CD4-positive, alpha-beta T cell treated with Interleukin-4 for 4 hours (primary cell): Measurements from ENCODE around the gene HCFC1.

Experiments
- DNase-seq: peaks from one replicate; pipeline ENCODE4 v3.0.0-alpha.2; 2020

The HCFC1 gene

DNA sequence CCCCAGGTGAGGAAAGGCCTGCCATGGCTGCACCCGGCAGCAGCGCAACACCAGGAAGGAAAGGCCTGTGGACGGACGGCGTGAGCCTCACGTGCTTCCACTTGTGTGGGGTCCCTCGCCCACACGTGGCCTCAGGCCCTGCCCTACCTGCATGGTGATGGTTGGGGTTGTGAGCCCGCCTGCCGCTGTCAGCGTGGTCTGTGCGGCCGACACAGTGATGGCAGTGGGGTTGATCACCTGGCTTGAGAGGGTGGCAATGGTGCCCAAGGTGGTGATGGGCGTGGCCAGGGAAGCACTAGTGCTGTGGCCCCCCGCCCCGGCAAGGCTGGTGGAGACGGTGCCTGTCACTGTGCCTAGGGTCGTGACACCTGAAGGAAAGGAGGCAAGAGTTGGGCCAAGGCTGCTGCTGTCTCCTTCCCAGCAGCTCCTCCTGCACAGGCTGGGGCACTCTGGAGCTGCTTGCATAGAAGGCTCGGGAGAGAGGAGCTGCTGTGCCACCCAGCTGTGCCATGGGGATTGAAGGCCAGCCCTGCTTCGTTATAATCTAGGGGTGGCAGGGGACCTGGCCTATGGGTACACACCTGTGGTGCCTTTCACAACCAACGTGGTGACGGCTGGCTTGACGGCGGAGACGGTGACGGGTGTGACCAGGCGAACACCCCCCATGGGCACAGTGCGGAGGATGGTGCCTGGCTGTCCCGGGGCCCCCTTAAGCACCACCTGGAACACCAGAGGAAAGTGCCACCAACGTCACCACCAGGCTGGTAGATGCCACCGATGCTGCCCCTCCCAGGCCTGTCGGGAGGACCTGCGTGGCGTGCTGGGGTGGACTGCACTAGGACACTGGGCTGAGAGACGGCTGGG is 15.3 kb downstream of the HCFC1 start:
- no peak for DNase-seq

DNA sequence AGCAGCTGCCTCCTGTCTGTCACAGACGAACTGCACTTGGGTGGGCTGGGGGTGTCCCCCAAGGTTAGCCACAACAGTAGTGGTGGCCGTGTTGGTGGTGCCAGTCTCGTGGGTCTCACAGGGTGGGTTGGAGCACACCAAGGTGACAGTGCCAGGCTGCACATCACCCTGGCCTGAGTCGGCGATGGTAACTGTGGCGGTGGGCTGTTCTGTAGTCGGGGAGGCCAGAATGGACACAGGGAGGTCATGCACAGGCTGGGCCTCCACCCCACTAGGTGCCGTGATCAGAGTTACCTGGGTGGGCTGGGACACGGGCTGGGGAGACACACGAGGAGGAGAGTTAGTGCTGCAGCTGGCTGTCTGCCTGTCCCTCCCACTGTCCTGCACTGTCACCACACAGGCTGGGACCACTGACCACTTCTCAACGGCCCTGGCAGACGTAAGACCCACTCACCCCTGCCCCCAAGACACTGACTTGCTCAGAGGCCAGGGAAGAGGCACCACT is 16.3 kb downstream of the HCFC1 start:
- no peak for DNase-seq

DNA sequence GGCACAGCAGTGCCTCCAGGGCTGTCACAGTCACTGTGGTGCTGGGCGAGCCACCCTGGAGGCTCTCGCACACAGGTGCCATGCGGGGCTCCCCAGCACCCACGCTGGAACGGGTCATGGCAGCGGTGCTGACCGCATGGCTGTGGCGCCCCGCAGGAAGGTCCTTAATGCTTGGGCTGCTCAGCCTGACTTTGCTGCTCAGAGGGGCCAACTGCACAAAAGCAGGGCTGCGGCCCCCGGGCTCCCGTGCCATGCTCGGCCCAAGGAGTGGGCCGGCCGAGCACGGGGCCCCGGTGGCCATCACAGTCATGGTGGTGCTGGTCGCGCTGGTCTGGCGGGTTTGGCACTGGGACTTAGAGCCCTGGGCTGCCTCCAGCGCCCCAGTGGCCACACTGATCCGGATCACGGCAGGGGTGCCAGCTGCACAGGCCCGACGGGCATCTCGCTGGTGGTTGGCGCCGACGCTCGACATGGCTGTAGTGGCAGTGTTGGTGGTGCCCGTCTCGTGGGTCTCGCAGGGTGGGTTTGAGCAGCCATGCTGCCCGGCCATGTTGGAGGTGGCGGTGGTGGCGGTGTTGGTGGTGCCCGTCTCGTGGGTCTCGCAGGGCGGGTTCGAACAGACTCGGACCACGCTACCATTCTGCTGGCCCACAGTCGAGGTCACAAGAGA is 16.9 kb downstream of the HCFC1 start:
- DNase-seq: no peak

GRCh38 chrX:153953892-153954557 is 17.6 kb downstream of the HCFC1 start:
- no peak for DNase-seq

DNA sequence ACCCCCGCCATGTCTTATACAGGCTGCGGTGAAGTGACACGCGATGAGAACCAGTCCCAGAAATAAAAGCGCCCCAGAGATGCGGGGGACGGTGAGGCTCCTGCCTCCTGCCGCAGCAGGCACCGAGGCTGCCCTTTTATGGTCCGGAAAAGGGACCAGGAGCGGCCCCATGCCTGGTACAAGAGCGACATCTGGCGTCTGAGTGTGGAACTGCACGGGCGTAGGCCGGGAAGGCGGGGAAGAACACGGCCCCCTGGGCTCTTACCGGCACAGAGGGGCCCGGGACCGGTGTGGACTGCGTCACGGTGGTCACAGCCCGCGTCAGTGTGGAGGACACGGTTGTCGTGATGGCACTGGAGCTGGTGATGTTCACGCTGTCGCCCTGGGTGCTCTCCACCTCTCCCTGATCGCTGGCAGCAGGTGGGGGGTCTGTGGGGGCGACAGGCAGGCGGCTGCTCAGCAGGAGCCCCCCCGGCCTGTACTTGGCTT is 18.2 kb downstream of the HCFC1 start:
- DNase-seq: peak; percentile 66

GRCh38 chrX:153952373-153953026 is 19.1 kb downstream of the HCFC1 start:
- no peak for DNase-seq

DNA sequence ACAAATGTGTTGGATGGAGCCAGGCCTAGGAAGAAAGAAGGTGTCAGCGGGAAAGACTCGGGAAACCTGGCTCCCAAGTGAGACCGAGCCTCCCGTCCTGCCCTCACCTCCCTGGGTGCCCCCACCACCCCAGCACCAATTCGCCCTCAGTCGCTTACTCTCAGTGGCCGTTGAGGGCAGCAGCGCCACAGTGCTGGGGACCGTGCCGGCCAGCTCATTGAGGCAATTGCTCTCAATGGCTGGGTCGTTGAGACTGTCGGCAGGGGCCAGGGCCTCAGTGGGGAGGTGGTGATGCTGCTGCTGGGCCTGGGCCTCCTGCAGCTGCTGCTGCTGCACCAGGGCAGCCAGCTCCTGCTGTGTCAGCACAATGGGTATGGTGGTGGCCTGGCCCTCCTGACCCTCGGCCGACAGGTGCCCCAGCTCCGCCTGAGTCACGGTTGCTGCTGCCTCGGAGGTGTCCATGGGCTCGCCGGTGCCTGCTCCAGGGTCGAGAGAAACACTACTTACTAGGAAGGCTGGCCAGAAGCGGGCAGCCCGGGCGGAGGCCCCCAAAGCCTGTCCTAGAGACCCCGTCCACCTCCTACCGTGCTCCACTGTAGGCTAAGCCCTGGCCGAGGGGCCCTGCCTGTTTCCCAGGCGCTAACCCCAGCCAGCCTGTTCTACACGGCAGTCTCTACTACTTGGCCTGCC is 19.8 kb downstream of the HCFC1 start:
- no peak for DNase-seq

- no peak for DNase-seq
These were observed 21.5 kb downstream of the HCFC1 start for GRCh38 chrX:153950127-153950526.

DNA sequence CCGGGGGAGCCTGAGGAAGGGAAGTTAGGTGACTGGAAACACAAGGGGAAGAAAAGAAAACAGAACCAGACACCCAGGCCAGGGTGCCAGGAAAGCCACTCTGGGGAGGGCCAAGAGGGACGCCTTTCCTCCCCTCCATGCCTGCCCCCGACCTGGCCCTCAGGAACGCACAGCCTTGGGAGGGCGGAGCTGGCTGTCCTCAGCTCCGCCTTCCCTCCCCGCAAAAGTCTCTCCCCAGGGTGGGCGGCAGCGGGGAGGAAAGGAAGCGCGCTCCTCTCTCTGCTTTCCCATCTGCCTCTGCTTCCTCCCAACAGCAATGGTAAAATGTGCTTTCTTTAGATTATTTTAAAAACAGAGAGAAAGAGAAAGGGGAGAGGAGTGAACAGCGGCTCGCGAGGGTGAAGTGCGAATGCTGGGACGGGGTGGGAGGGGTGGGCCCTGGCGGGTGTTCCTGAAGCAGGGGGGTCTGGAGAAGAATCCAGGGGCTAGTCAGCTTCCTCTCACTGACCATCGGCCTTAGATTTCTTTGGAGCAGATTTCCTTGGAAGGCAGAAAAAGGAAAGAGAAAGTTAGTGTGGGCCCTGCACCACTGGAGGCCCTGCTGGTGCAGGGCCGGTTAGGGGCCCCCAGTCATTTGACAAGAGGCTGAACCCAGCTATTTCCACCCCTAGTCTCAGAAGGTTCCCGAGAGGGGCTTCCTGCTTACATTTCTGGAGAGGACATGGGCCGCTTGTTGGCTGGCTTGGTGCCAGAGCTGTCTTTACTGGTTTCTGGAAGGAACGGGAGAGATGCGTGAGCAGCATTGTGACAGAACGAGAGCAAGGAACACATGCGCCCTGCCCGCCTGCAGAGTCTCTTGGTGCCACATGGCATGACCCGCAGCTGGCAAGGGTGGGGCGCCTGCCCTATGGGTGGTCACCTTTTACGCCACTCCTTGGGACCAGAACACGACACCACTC is 22.5 kb downstream of the HCFC1 start:
- DNase-seq: no peak

- DNase-seq: no peak
These were observed 23.6 kb downstream of the HCFC1 start for GRCh38 chrX:153948002-153948466.

- peak; percentile 81 for DNase-seq
These were observed 24.4 kb downstream of the HCFC1 start for GRCh38 chrX:153947009-153947769.

DNA sequence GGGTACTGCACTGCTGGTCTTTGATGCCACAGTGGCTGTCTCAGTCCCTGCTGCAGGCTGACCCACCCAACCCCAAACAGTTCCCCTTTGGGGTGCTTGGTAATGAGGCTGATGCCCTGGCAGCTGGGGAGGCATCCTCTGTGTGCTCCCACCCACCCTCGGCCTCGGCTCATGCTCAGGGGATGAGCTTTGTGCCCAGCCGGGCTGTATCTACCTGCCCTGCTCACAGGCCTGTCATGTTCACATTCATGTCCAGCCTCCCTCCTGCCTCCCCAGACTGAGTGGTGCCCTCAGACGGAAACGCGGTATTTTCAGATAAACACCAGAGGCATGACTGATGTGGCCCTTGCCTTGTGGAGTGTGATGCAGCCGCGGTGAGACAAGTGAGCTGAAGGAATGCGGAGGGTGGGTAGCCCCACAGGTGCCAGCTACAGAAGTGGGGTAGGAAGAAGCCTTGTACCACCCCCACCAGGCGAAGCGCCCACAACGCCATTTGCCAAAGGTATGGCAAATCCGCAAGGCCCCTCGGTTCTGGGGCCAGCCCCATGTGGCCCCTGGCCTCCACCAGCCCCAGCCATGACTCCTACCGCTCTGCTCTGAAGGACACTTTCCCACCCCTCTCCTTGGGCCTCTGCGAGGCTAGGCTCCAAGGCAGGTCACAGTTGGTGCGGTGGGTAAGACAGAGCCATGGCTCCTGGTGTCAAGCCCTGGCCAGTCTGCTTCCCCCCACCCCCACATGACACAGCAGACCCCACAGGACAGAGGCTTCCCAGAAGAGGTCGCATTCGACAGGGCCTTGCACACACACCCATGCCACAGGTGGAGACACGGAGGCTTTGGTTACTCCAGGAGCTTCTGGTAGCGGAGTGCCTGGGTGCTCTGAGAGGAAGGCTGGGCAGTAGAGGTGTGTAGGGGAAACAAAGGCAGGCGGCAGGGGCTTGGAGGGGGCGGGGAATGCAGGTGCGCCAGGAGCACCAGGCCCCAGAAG is 25.4 kb downstream of the HCFC1 start:
- DNase-seq: no peak

DNA sequence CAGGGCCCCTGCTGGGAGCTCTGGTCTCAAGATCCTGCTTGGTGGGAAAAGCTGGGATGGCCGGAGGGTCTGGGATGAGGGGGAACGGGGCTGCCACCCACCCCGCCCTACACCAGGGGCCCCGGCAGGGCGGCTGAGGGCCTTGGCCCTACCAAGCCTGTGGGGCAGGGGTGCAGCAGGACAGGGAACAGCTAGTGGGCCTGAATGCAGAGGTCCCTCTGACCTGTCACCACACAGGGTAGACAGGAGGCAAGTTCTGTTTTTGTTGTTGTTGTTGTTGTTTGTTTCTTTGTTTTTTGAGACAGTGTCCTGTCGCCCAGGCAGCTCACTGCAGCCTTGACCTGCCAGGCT is 26.8 kb downstream of the HCFC1 start:
- no peak for DNase-seq

- peak; percentile 24 for DNase-seq
These were observed 27.3 kb downstream of the HCFC1 start, which contains the start of gene RENBP for GRCh38 chrX:153944140-153944799. Gene RENBP, minus strand, starts transcription at chrX:153944643. Its CDS starts 33 bp downstream, at chrX:153944610.

- no peak for DNase-seq
These were observed 30.0 kb downstream of the HCFC1 start for GRCh38 chrX:153941336-153942252.

DNA sequence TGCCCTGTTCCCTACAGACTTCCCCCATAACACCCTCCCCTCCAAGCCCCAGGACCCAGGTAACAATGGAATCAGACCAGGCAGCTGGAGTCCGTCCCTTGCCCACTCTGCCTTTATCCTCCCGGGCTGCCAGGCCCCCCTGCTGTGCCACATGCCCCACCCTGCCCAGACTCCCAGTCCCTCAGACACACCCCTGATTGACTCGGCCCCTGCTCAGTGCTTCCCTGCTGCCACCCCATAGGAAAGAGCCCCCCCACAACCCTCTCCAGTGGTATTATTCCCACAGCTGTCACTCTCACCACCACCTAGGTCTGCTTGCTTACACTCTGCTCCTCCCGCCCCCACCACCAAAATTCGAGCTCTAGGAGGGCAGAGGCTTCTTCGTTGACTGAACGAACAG is 32.0 kb downstream of the HCFC1 start:
- no peak for DNase-seq

- no peak for DNase-seq
These were observed 33.3 kb downstream of the HCFC1 start for GRCh38 chrX:153938226-153938786.
